Measurements from ENCODE around the gene INSL3. TPM values are rescaled to one million over a fixed set of nuclear protein-coding genes. Genes with fewer than 3 reads are reported as not detected.

INSL3 gene
- total RNA-seq, 4 donors from 2014 or later = not detected

- DNase-seq (ENCODE audit: low spot score in 2 of 2) = no peak
- H3K4me3 ChIP-seq = no peak overlapping the region
- peaks cover 0 to 5% of the 10 kb centered on the region in 2 donors for H3K27me3 ChIP-seq
- no peak overlapping the region for H3K27ac ChIP-seq
- H3K9me3 ChIP-seq = peaks cover 0 to 22% (median 0%) of the 10 kb centered on the region in 4 donors
- WGBS, 2 donors = 86 to 88% methylated on average over 12 to 20 of the region's 20 CpGs
- no peaks in the 10 kb centered on the region for H3K4me1 ChIP-seq
- H3K36me3 ChIP-seq = no peaks in the 10 kb centered on the region
- TF ChIP-seq EP300 (IDR thresholded peaks at IDR 0.05) = no peak
- no peak for TF ChIP-seq POLR2A (IDR thresholded peaks at IDR 0.05)
- TF ChIP-seq, protein P1, sequence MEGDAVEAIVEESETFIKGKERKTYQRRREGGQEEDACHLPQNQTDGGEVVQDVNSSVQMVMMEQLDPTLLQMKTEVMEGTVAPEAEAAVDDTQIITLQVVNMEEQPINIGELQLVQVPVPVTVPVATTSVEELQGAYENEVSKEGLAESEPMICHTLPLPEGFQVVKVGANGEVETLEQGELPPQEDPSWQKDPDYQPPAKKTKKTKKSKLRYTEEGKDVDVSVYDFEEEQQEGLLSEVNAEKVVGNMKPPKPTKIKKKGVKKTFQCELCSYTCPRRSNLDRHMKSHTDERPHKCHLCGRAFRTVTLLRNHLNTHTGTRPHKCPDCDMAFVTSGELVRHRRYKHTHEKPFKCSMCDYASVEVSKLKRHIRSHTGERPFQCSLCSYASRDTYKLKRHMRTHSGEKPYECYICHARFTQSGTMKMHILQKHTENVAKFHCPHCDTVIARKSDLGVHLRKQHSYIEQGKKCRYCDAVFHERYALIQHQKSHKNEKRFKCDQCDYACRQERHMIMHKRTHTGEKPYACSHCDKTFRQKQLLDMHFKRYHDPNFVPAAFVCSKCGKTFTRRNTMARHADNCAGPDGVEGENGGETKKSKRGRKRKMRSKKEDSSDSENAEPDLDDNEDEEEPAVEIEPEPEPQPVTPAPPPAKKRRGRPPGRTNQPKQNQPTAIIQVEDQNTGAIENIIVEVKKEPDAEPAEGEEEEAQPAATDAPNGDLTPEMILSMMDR (IDR thresholded peaks at IDR 0.05) = no peak
Measured at GRCh38 chr19:17811681-17812080, 9.6 kb downstream of the INSL3 start.

GRCh38 chr19:17811103-17811502, 10.2 kb downstream of the INSL3 start:
- no peak for DNase-seq (ENCODE audit: low spot score in 2 of 2)
- TF ChIP-seq EP300 (IDR thresholded peaks at IDR 0.05) = no peak
- TF ChIP-seq, protein P1 (IDR thresholded peaks at IDR 0.05) = no peak
- no peak for TF ChIP-seq POLR2A (IDR thresholded peaks at IDR 0.05)
- Histone ChIP-seq H3K4me1 (no peaks in the 10 kb centered on the region), H3K27me3 (peaks cover 0 to 5% of the 10 kb centered on the region in 2 donors), H3K4me3 (no peak overlapping the region), H3K27ac (no peak overlapping the region), H3K9me3 (peaks cover 0 to 22% (median 0%) of the 10 kb centered on the region in 4 donors), H3K36me3 (no peaks in the 10 kb centered on the region)
- 94 to 98% methylated on average over 2 of the region's 2 CpGs for WGBS, 2 donors

- Histone ChIP-seq H3K9me3 (peaks cover 0 to 15% (median 0%) of the 10 kb centered on the region in 4 donors), H3K27me3 (no peaks in the 10 kb centered on the region), H3K4me3 (no peak overlapping the region), H3K27ac (no peak overlapping the region), H3K4me1 (no peaks in the 10 kb centered on the region), H3K36me3 (no peaks in the 10 kb centered on the region)
- no peak for DNase-seq (ENCODE audit: low spot score in 2 of 2)
- WGBS, 2 donors = 70 to 71% methylated on average over 25 to 35 of the region's 38 CpGs
- TF ChIP-seq, protein P1 (IDR thresholded peaks at IDR 0.05) = no peak
- TF ChIP-seq POLR2A (IDR thresholded peaks at IDR 0.05) (no peak), EP300 (IDR thresholded peaks at IDR 0.05) (no peak)
Measured at GRCh38 chr19:17807731-17808316, 13.5 kb downstream of the INSL3 start.

GRCh38 chr19:17806945-17807344, 14.4 kb downstream of the INSL3 start:
- Histone ChIP-seq H3K9me3 (peaks cover 0 to 15% (median 0%) of the 10 kb centered on the region in 4 donors), H3K36me3 (no peaks in the 10 kb centered on the region), H3K4me3 (no peak overlapping the region), H3K27me3 (peaks cover 0 to 4% of the 10 kb centered on the region in 2 donors), H3K27ac (no peak overlapping the region), H3K4me1 (no peaks in the 10 kb centered on the region)
- DNase-seq (ENCODE audit: low spot score in 2 of 2) = no peak
- 75 to 81% methylated on average over 3 of the region's 3 CpGs for WGBS, 2 donors
- no peak for TF ChIP-seq EP300 (IDR thresholded peaks at IDR 0.05)
- no peak for TF ChIP-seq POLR2A (IDR thresholded peaks at IDR 0.05)
- TF ChIP-seq, protein P1 (IDR thresholded peaks at IDR 0.05) = no peak

- no peaks in the 10 kb centered on the region for H3K36me3 ChIP-seq
- DNase-seq (ENCODE audit: low spot score in 2 of 2) = no peak
- H3K4me1 ChIP-seq = no peaks in the 10 kb centered on the region
- TF ChIP-seq, protein P1 (IDR thresholded peaks at IDR 0.05) = no peak
- no peak for TF ChIP-seq POLR2A (IDR thresholded peaks at IDR 0.05)
- H3K4me3 ChIP-seq = no peak overlapping the region
- H3K27ac ChIP-seq = no peak overlapping the region
- 81 to 88% methylated on average over 4 of the region's 4 CpGs for WGBS, 2 donors
- H3K27me3 ChIP-seq = peaks cover 0 to 5% of the 10 kb centered on the region in 2 donors
- no peaks in the 10 kb centered on the region for H3K9me3 ChIP-seq
Measured at GRCh38 chr19:17805427-17805826, 15.9 kb downstream of the INSL3 start.

Data from tibial nerve (tissue), 4 donors.